VCaP (cell line): ENCODE data around the gene RABEP1.
"Not testable (repeated sequence)": the region's sequence is repeated elsewhere in the genome, so short reads cannot be mapped to it uniquely, and the experiment has no call there.

ENCODE experiments used
- H3K27ac ChIP-seq: fragments of 450-650 bp; 2 replicates; pipeline ENCODE4 v1.5.1; 2017
- CTCF ChIP-seq: fragments of 450-650 bp; conservative IDR thresholded peaks from 2 replicates; pipeline ENCODE4 v1.5.1; 2017; ENCODE audit warnings: mild to moderate bottlenecking, moderate library complexity

Gene RABEP1

GRCh38 chr17:5281814-5282641 is at the start of gene RABEP1:
Gene RABEP1 (plus strand): TSS chr17:5282284. CDS start chr17:5282487, 203 bp downstream.
- TF ChIP-seq CTCF = 0 out of 2 replicates have a peak, but pooled peaks have one; percentile 6
- H3K27ac ChIP-seq = peak within 1 kb of the TSS; percentile 89

GRCh38 chr17:5233492-5233891 is 48.6 kb upstream of the RABEP1 start:
- peak overlapping the region; percentile 54; the same call in 1 of the 2 replicates for H3K27ac ChIP-seq

GRCh38 chr17:5234645-5235576 is 47.2 kb upstream of the RABEP1 start, which contains the start of gene SCIMP:
Gene SCIMP (minus strand): TSS chr17:5234860. CDS start chr17:5234755, 105 bp downstream.
- TF ChIP-seq CTCF = no peak
- no peak within 1 kb of the TSS; the same call in 1 of the 2 replicates for H3K27ac ChIP-seq

GRCh38 chr17:5236938-5237540 is 45.0 kb upstream of the RABEP1 start:
- no peak for TF ChIP-seq CTCF
- no peak overlapping the region for H3K27ac ChIP-seq

GRCh38 chr17:5237541-5238016 is 44.5 kb upstream of the RABEP1 start:
- H3K27ac ChIP-seq = no peak overlapping the region
- TF ChIP-seq CTCF = peak; percentile 64

- H3K27ac ChIP-seq = no peak overlapping the region
- no peak for TF ChIP-seq CTCF
Measured at GRCh38 chr17:5238333-5238732, 43.8 kb upstream of the RABEP1 start.

GRCh38 chr17:5239769-5240168 is 42.3 kb upstream of the RABEP1 start:
- not testable (repeated sequence) for H3K27ac ChIP-seq
